ENCODE results near the gene TMEM132D.

The TMEM132D gene

GRCh38 chr12:129440278-129440677 is 463.5 kb downstream of the TMEM132D start:
- no peak for DNase-seq (ENCODE audit: low spot score)

- no peak for DNase-seq (ENCODE audit: low spot score)
Measured at GRCh38 chr12:129434790-129435189, 469.0 kb downstream of the TMEM132D start.

- no peak for DNase-seq (ENCODE audit: low spot score)
Measured at GRCh38 chr12:129428240-129428936, 475.4 kb downstream of the TMEM132D start.

GRCh38 chr12:129423041-129423580 is 480.7 kb downstream of the TMEM132D start:
- no peak for DNase-seq (ENCODE audit: low spot score)

- no peak for DNase-seq (ENCODE audit: low spot score)
Measured at GRCh38 chr12:129413295-129413694, 490.5 kb downstream of the TMEM132D start.

GRCh38 chr12:129409281-129409680 is 494.5 kb downstream of the TMEM132D start:
- no peak for DNase-seq (ENCODE audit: low spot score)

- DNase-seq (ENCODE audit: low spot score), result no peak
Measured at GRCh38 chr12:129404556-129404955, 499.3 kb downstream of the TMEM132D start.

GRCh38 chr12:129401572-129401971 is 502.3 kb downstream of the TMEM132D start:
- DNase-seq (ENCODE audit: low spot score), result no peak

- DNase-seq (ENCODE audit: low spot score), result no peak
Measured at GRCh38 chr12:129394177-129394825, 509.5 kb downstream of the TMEM132D start.

- no peak for DNase-seq (ENCODE audit: low spot score)
Measured at GRCh38 chr12:129393357-129393937, 510.4 kb downstream of the TMEM132D start.

GRCh38 chr12:129385637-129385990 is 518.2 kb downstream of the TMEM132D start:
- no peak for DNase-seq (ENCODE audit: low spot score)

- no peak for DNase-seq (ENCODE audit: low spot score)
Measured at GRCh38 chr12:129383956-129384355, 519.9 kb downstream of the TMEM132D start.

GRCh38 chr12:129381715-129382114 is 522.1 kb downstream of the TMEM132D start:
- DNase-seq (ENCODE audit: low spot score), result no peak

- no peak for DNase-seq (ENCODE audit: low spot score)
Measured at GRCh38 chr12:129379076-129379804, 524.6 kb downstream of the TMEM132D start.

- no peak for DNase-seq (ENCODE audit: low spot score)
Measured at GRCh38 chr12:129378496-129378895, 525.3 kb downstream of the TMEM132D start.

GRCh38 chr12:129373746-129374145 is 530.1 kb downstream of the TMEM132D start:
- DNase-seq (ENCODE audit: low spot score), result no peak

GRCh38 chr12:129372876-129373275 is 530.9 kb downstream of the TMEM132D start:
- no peak for DNase-seq (ENCODE audit: low spot score)

GRCh38 chr12:129372348-129372747 is 531.5 kb downstream of the TMEM132D start:
- DNase-seq (ENCODE audit: low spot score), result no peak

- DNase-seq (ENCODE audit: low spot score), result no peak
Measured at GRCh38 chr12:129371268-129371667, 532.6 kb downstream of the TMEM132D start.

GRCh38 chr12:129366656-129367055 is 537.2 kb downstream of the TMEM132D start:
- no peak for DNase-seq (ENCODE audit: low spot score)

GRCh38 chr12:129363041-129363440 is 540.8 kb downstream of the TMEM132D start:
- DNase-seq (ENCODE audit: low spot score), result no peak

GRCh38 chr12:129357233-129357632 is 546.6 kb downstream of the TMEM132D start:
- DNase-seq (ENCODE audit: low spot score), result no peak

- no peak for DNase-seq (ENCODE audit: low spot score)
Measured at GRCh38 chr12:129351481-129351880, 552.3 kb downstream of the TMEM132D start.
